B cell (primary cell): ENCODE measurements around the gene BTRC. TPM values are rescaled to one million over a fixed set of nuclear protein-coding genes. Genes with fewer than 3 reads are reported as not detected.
A peak's percentile ranks its signal among the peaks of the same experiment; 100 is the strongest.

Experiments
- ATAC-seq: fragments of 200-7000 bp; cut with Tn5 transposase; one replicate; pipeline ENCODE4 v1.10.0; 2021; ENCODE audit warnings: low read depth, mild to moderate bottlenecking, moderate number of reproducible peaks, moderate library complexity
- CTCF ChIA-PET: fragments of 350-600 bp; sonication (Branson Sonifier 250); formaldehyde crosslinking; loops from one replicate; lab custom pipeline; 2021; ENCODE audit warnings: antibody characterized with exemption, inconsistent platforms; lab: Charles Lee
- POLR2A ChIA-PET: fragments of 350-600 bp; sonication (Branson Sonifier 250); formaldehyde crosslinking; loops from one replicate; lab custom pipeline; 2021; ENCODE audit warnings: antibody characterized with exemption; lab: Charles Lee
- DNase-seq: peaks from one replicate; pipeline ENCODE4 v3.0.0; 2013
- H2AFZ ChIP-seq: 2 replicates; pipeline ENCODE4 v1.6.1; 2012; ENCODE audit warnings: mild to moderate bottlenecking, low read depth, low read length; ENCODE audit not compliant: insufficient read depth, poor library complexity, severe bottlenecking
- H3K27ac ChIP-seq, 2 donors: 1 replicate in 1 of 2; 2 replicates in 1 of 2; pipeline ENCODE4 v1.5.1; 2012 to 2013; ENCODE audit warnings: low read length in 2 of 2, mild to moderate bottlenecking in 2 of 2, moderate library complexity in 1 of 2
- H3K27me3 ChIP-seq, 4 experiments: fragments of 200-600 bp in 1 of 4; sonication (generic) in 1 of 4; replicated peaks in 1 of 4; 1 replicate in 2 of 4; 2 replicates in 2 of 4; pipeline versions ENCODE4 v1.6.1 to v1.7.0; 2013 to 2016; ENCODE audit warnings: low read length in 3 of 4, mild to moderate bottlenecking in 2 of 4, mixed read lengths in 1 of 4, moderate library complexity in 1 of 4; ENCODE audit not compliant: insufficient read depth in 4 of 4, control insufficient read depth in 3 of 4; ENCODE audit errors: control extremely low read depth in 1 of 4
- H3K36me3 ChIP-seq, 2 experiments: replicated peaks in 1 of 2; 1 replicate in 1 of 2; 2 replicates in 1 of 2; pipeline versions ENCODE4 v1.6.1 to v1.7.1; 2013; ENCODE audit warnings: low read length in 1 of 2; ENCODE audit not compliant: insufficient read depth in 2 of 2, control insufficient read depth in 1 of 2; ENCODE audit errors: control extremely low read depth in 1 of 2, extremely low read depth in 1 of 2
- H3K4me1 ChIP-seq, 2 donors: fragments of 200-600 bp in 1 of 2; sonication (generic) in 1 of 2; 1 replicate in 1 of 2; 2 replicates in 1 of 2; pipeline versions ENCODE4 v1.5.1 to v1.6.1; 2013 to 2017; ENCODE audit warnings: low read length in 2 of 2; ENCODE audit not compliant: control insufficient read depth in 2 of 2, insufficient read depth in 2 of 2
- H3K4me2 ChIP-seq: replicated peaks from 2 replicates; pipeline ENCODE3; 2012; ENCODE audit warnings: mild to moderate bottlenecking, low read depth, low read length; ENCODE audit not compliant: poor library complexity, severe bottlenecking
- H3K4me3 ChIP-seq, 5 experiments: fragments of 200-600 bp in 1 of 5; sonication (generic) in 1 of 5; 1 replicate in 3 of 5; 2 replicates in 2 of 5; pipeline versions ENCODE4 v1.5.1 to v1.7.0; 2011 to 2016; ENCODE audit warnings: low read length in 4 of 5, mild to moderate bottlenecking in 4 of 5, low read depth in 2 of 5, control low read depth in 1 of 5, moderate library complexity in 1 of 5; ENCODE audit not compliant: insufficient read depth in 1 of 5; ENCODE audit errors: control extremely low read depth in 1 of 5, extremely low read depth in 1 of 5
- H3K79me2 ChIP-seq: fragments of 200-600 bp; sonication (generic); one replicate; pipeline ENCODE4 v1.6.0; 2016; ENCODE audit warnings: low read length; ENCODE audit not compliant: control insufficient read depth, insufficient read depth
- H3K9ac ChIP-seq: fragments of 200-600 bp; sonication (generic); 2 replicates; pipeline ENCODE4 v1.6.1; 2017; ENCODE audit warnings: mild to moderate bottlenecking, low read length, moderate library complexity
- H3K9me3 ChIP-seq, 3 donors: one replicate each; pipeline versions ENCODE4 v1.6.1 to v1.7.1; 2013; ENCODE audit warnings: low read length in 2 of 3; ENCODE audit not compliant: control insufficient read depth in 2 of 3, insufficient read depth in 1 of 3; ENCODE audit errors: control extremely low read depth in 1 of 3
- H4K20me1 ChIP-seq: 2 replicates; pipeline ENCODE4 v1.6.0; 2012; ENCODE audit warnings: mild to moderate bottlenecking, low read length; ENCODE audit not compliant: insufficient read depth, control insufficient read depth, poor library complexity, severe bottlenecking
- H3K27ac Mint-ChIP-seq: one replicate; pipeline ENCODE4 v1.8.0; 2021; ENCODE audit warnings: mixed read lengths
- H3K27me3 Mint-ChIP-seq: one replicate; pipeline ENCODE4 v1.8.0; 2021; ENCODE audit warnings: mixed read lengths
- H3K4me1 Mint-ChIP-seq: one replicate; pipeline ENCODE4 v1.8.0; 2021; ENCODE audit warnings: mixed read lengths
- H3K4me3 Mint-ChIP-seq: one replicate; pipeline ENCODE4 v1.8.0; 2021; ENCODE audit warnings: mixed read lengths
- H3K9me3 Mint-ChIP-seq: one replicate; pipeline ENCODE4 v1.8.0; 2022; ENCODE audit warnings: mixed read lengths; ENCODE audit not compliant: insufficient read depth
- EZH2 ChIP-seq: IDR thresholded peaks from 2 replicates; pipeline ENCODE4 v1.6.1; 2012; ENCODE audit warnings: borderline replicate concordance, low read depth, mild to moderate bottlenecking, moderate library complexity, low read length; ENCODE audit not compliant: insufficient read depth, poor library complexity, severe bottlenecking
- WGBS: methylation state at CpG from one replicate; pipeline ENCODE4 v1.1.5; 2013; ENCODE audit warnings: missing lambda C conversion rate; ENCODE audit not compliant: insufficient coverage; 5-methylcytosine and 5-hydroxymethylcytosine counted together
- intact Hi-C: fragments of 100-400 bp; cut with micrococcal nuclease; formaldehyde crosslinking; loops from one replicate; pipeline ENCODE4 v1.10.0; 2022
- polyA plus RNA-seq: library from polyadenylated mRNA; depleted of rRNA; stranded (reverse); fragments of >200 nt; gene quantifications from 2 replicates; pipeline ENCODE4 v1.2.3, GENCODE V29; 2012
- total RNA-seq, 2 donors: library from RNA; stranded (reverse); fragments of 120-200 nt in 1 of 2; gene quantifications; 1 replicate in 1 of 2; 2 replicates in 1 of 2; pipeline versions ENCODE4 v1.2.3 to v1.2.4, GENCODE V29; 2013 to 2022
- TF ChIP-seq, protein P1 (sequence below): fragments of 200-600 bp; IDR thresholded peaks from one replicate; pipeline ENCODE4 v1.8.0; 2022; ENCODE audit warnings: antibody characterized with exemption, mild to moderate bottlenecking

BTRC gene
- total and polyA plus RNA-seq, 2 donors (not counting 1 experiment from before 2014, with no cell fraction given) = 4.3 to 21.9 TPM

GRCh38 chr10:101567165-101568006 is 213.4 kb downstream of the BTRC start:
- Histone ChIP-seq H3K4me3 (no peak overlapping the region), H3K9me3 (peaks cover 0 to 9% (median 0%) of the 10 kb centered on the region in 3 donors), H3K27me3 (peaks cover 0 to 51% (median 35%) of the 10 kb centered on the region in 4 experiments), H3K4me1 (peaks cover 21 to 28% of the 10 kb centered on the region in 2 donors), H4K20me1 (no peaks in the 10 kb centered on the region), H3K27ac (no peak overlapping the region), H3K9ac (no peak overlapping the region), H3K36me3 (no peaks in the 10 kb centered on the region), H3K4me2 (peak overlapping the region; percentile 60), H3K79me2 (no peaks in the 10 kb centered on the region), H2AFZ (no peak overlapping the region)
- Mint-ChIP-seq H3K4me3 (peak overlapping the region; percentile 69), H3K4me1 (peaks cover 17% of the 10 kb centered on the region), H3K27ac (no peak overlapping the region), H3K9me3 (no peaks in the 10 kb centered on the region), H3K27me3 (peaks cover 55% of the 10 kb centered on the region)
- CTCF ChIA-PET = interaction anchor here (0.6 kb wide), 1 partner anchor 31 kb away, joined by 3 read pairs; no protein-coding TSS in a partner anchor
- no peak for TF ChIP-seq EZH2
- TF ChIP-seq, protein P1, sequence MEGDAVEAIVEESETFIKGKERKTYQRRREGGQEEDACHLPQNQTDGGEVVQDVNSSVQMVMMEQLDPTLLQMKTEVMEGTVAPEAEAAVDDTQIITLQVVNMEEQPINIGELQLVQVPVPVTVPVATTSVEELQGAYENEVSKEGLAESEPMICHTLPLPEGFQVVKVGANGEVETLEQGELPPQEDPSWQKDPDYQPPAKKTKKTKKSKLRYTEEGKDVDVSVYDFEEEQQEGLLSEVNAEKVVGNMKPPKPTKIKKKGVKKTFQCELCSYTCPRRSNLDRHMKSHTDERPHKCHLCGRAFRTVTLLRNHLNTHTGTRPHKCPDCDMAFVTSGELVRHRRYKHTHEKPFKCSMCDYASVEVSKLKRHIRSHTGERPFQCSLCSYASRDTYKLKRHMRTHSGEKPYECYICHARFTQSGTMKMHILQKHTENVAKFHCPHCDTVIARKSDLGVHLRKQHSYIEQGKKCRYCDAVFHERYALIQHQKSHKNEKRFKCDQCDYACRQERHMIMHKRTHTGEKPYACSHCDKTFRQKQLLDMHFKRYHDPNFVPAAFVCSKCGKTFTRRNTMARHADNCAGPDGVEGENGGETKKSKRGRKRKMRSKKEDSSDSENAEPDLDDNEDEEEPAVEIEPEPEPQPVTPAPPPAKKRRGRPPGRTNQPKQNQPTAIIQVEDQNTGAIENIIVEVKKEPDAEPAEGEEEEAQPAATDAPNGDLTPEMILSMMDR = no peak
- WGBS = 57% methylated on average over 3 of the region's 7 CpGs
- DNase-seq (no peak), ATAC-seq (no peak)
- POLR2A ChIA-PET = interaction anchor here (0.6 kb wide), 1 partner anchor 100 kb away, joined by 4 read pairs; no protein-coding TSS in a partner anchor
- intact Hi-C loops = no loop called here
